GM12873 (cell line): Measurements from ENCODE around the gene ANKRD37.

ENCODE experiments used
- TF ChIP-seq, protein P1 (sequence below): IDR thresholded peaks from 2 replicates; pipeline ENCODE4 v1.5.1; 2012; ENCODE audit warnings: low read depth, mild to moderate bottlenecking, moderate library complexity, low read length, control low read depth; ENCODE audit not compliant: insufficient read depth; ENCODE audit errors: missing control alignments

Gene ANKRD37

GRCh38 chr4:185370268-185370949 is 26.2 kb upstream of the ANKRD37 start:
- TF ChIP-seq, protein P1, sequence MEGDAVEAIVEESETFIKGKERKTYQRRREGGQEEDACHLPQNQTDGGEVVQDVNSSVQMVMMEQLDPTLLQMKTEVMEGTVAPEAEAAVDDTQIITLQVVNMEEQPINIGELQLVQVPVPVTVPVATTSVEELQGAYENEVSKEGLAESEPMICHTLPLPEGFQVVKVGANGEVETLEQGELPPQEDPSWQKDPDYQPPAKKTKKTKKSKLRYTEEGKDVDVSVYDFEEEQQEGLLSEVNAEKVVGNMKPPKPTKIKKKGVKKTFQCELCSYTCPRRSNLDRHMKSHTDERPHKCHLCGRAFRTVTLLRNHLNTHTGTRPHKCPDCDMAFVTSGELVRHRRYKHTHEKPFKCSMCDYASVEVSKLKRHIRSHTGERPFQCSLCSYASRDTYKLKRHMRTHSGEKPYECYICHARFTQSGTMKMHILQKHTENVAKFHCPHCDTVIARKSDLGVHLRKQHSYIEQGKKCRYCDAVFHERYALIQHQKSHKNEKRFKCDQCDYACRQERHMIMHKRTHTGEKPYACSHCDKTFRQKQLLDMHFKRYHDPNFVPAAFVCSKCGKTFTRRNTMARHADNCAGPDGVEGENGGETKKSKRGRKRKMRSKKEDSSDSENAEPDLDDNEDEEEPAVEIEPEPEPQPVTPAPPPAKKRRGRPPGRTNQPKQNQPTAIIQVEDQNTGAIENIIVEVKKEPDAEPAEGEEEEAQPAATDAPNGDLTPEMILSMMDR, result no peak

GRCh38 chr4:185371702-185372101 is 24.9 kb upstream of the ANKRD37 start:
- TF ChIP-seq, protein P1, result no peak

DNA sequence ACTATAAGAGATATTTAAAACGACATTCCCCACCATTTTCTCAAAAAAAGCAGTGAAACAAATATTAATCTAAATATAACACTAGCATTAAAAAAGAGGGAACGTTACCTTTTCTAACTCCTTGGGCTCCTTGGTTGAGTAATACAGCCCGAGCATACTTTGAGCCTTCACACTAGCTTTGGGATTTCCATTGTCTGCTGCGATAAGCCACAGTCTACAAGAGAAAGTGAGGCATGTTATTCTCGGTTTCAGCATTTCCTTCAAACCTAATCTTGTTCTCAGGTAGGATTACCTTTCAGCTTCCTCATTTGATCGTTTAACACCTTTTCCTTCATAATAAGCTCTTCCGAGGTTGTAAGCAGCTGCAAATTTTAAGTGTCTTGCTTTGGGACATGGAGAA is 22.6 kb upstream of the ANKRD37 start:
- TF ChIP-seq, protein P1, result no peak

DNA sequence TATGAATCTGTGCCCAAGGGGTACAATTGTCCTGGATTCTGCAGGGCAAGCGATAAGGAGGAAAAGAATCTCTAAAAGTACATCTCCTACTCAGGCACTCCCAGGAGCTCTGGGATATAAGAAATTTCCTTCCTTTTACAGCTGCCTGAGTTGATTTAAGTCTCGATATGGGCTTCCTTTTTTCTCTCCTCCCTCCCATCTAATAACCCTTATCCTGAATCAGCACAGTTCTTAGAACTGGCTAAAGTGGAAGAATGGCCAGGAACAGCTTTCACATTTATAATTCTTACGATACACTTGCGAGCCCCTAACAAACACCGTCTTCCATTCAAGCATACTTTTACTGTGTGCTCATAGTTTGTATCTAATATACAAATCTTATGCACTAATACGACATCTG is 22.1 kb upstream of the ANKRD37 start:
- TF ChIP-seq, protein P1, result no peak

DNA sequence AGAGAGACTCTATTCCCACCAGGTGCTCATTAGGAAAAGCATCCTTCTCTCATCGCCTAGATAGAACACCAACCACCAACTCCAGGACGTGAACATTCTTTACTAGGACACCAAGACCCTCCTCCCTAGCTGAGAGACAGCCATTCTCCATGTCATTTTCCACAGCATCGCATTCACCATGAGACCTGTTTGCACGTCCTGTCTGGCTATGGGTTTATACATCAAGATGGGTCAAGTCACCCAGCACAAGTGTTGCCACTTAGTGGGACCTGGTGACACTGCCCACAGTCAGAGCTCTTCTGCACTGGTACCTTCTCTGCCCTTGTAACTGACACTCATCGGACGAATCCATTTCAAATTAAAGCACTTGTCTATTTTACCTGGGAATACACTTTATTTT is 18.4 kb upstream of the ANKRD37 start:
- TF ChIP-seq, protein P1, result no peak

GRCh38 chr4:185379326-185380295 is 17.0 kb upstream of the ANKRD37 start:
- TF ChIP-seq, protein P1, result no peak

DNA sequence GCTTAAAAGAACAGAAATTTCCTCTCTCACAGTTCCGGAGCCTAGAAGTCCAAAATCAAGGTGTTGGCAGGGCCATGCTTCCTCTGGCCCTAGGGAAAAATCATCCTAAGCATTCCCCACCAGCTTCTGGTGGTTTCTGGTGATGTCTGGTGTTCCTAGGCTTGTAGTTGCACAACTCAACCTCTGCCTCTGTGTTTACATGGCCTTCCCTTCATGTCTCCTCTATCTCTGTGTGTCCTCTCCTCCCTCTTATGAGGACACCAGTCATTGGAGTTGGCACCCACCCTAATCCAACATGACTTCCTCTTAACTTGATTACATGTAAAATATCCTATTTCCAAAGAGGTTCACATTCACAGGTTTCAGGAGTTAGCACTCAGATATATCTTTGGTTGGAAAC is 16.3 kb upstream of the ANKRD37 start:
- TF ChIP-seq, protein P1, result no peak
